GM18519 (cell line): ENCODE measurements around the gene FEN1.

Source experiments
- ATAC-seq: cut with Tn5 transposase; IDR thresholded peaks from one replicate; pipeline ENCODE4 v1.9.1; 2021; ENCODE audit warnings: mild to moderate bottlenecking, moderate library complexity; ENCODE audit not compliant: unreplicated experiment, low FRiP score

The FEN1 gene

DNA sequence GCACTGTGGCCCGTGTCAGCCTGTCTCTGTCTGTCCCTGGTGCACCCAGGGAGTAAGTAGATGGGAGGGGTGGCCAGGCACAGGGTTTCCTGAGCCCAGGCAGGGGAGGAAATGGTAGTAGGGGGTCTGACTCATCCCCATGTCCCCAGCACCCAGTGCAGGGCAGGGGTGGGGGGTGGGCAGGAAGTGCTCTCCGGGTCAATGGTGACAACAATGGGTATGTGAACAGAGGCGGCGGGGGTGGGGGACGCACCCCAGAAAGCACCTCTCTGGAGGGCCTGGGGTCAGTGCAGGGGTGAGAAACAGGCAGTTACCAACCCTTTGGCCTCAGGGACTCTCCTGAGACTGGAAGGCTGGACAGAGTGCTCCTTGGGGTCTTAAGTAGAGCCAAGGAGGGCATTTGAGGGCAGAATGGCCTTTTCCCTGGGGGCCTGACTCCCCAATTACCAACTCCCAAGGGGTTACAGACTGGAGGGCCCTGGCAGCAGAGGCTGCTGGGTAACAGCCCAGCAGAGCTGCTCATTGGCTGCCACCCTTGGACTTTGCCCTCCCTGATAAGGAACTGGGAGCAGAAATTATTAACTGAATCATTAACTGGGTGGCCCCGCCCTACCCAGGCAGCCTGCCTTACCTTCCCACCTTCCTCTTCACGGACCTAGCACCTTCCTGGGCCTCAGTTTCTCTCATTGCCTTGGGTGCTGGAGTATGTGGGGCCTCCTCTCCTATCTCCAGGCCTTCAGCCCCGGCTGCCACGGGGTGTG, 36.1 kb upstream of the FEN1 start:
- no peak for ATAC-seq

DNA sequence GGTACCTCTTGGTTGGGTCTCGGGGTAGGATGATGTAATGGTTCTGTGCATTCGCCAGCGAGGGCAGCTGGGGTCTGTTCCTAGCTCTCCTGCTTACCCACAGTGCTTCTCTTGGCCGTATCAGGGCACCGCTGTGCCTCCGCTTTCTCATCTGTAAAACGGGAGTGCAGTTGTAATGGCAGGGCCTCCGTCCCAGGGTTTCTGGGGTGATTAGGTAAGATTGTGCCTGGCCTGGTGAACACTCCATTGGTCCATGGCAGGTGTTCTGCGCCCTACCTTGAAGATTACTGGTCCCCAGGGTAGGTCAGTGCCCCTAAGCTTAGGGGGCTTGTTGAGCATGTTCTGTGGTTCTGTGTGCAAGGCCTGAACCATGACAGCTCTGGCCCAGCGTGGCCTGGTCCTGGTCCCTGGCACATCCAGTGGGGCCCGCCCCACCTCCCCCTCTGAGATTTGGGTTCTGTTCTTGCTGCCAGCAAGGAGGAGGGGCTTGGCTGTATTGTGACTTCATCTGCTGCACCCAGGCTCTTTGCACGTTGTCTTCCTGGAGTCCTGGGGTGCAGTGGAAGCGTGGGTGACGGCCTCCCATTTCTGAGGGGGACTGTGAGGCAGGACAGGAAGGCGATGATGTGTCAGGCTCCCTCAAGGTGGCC, 35.4 kb upstream of the FEN1 start:
- ATAC-seq: no peak

DNA sequence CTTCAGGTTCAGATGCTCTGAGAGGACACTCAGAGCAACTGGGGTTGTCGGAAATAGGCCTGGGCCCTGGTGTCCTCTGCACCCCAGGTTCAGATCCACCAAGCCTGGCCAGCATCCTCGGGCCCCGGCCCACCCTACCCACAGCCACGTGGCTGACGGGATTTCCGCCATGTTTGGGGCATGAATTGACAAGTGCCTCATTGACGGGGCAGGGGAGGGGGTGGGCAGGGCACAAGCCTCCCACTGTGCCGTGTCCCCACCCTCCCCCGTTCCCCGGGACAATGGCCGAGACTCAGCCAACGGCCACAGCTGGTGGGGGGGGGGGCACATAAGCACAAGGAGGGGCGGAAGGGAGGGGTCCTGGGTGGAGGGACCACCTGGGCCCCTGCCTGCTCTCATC, 31.8 kb upstream of the FEN1 start:
- no peak for ATAC-seq

DNA sequence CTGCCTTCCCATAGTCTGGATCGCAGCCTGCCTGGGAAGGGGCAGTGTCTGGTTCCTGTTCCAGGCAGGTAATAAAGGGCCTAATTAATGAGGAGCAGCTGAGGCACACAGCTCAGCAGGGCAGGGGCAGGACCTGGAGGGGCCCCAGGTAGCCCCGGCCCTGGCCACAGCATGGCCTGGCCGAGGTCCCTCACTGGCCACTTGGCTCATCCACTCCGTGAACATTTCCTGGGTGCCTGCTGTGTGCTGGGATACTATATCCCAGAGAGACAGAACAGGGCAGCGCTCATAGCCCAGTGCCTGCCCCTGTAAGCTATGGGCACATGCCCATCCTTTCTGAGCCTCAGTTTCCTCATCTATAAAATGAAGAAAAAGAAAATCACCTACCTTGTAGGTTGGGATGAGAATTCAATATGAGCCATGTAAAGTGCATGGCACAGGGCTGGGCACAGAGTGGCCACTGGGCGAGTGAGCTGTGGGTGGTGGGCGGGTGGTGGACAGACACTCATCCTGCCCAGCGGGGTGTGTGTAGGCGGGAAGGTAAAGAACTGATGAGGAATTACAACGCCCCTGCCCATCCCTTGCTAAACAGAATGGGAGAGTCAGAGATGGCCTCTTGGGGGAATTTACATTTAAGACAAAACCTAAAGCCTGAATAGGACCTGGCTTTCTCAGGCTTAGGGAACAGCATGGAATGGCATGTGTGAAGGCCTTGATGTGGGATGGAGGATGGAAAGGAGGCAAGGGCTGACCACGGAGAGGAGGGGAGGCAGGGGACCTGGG, 31.1 kb upstream of the FEN1 start:
- ATAC-seq: no peak

DNA sequence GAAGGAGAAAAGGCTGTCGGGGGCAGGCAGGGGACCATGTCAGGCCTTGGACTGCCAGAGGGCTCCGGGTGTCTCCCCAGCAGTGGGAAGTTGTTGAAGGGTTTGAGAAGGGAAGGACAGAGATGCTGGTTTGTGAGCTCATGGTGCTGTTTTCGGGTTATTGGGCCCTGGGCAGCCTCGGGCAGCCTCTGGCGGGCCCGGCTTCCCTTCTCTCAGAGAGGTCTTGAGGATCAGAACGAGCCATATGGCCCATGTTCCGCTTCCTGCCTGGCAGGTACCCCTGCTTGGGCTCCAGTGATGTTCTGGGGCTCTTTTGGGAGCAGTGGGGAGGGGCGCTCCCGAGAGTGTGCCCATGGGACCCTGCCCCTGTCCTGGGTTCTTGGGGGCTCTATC, 30.5 kb upstream of the FEN1 start:
- ATAC-seq: no peak

DNA sequence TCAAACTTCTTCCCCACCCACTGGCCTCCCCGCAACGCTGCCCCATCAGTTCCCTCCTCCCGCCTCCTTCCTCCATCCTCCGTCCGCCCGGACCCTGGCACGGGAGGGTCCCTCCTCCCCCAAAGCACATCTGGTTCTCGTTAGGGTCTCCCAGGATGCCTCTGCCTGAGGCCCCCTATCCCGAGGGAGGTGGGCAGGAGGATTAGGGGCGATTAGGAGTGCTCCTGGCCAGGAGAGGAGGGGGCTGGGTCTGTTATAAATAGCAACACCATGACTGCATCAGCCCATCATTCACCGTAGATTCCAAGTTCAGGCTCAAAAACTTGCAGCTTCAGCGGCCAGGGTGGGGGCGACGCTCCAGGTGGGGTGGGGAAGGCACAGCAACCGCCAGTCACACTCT, 29.9 kb upstream of the FEN1 start:
- no peak for ATAC-seq

DNA sequence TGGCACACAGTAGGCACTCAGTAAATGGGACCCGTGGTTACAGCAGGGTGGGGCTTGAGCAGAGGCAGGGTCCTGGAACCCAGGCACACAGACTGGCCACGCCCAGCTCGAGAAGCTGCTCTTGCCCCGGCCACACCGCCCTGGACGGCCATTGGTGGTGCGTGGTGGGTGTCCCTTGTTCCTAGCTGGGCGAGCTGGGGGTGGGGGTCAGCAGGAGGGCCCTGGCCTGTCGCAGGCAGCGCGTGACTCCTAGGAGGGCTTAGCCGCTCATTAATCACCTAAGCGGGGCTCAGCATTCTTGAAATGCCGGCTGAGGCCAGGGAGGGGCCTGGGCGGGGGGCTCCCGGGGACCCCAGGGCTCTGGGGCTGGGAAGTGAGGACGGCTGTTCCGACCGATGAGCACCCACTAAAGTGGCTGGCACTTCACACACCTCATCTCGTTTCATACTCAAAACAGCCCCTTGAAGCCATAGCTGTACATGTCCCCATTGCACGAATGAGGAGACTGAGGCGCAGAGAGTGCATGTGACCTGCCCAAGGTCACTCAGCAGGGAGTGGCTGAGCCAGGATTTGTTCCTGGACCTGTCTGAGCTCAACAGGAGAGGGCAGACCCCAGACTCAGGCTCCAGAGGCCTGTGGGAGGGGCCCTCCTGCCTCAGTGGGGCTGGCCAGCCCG, 28.6 kb upstream of the FEN1 start:
- ATAC-seq: no peak

DNA sequence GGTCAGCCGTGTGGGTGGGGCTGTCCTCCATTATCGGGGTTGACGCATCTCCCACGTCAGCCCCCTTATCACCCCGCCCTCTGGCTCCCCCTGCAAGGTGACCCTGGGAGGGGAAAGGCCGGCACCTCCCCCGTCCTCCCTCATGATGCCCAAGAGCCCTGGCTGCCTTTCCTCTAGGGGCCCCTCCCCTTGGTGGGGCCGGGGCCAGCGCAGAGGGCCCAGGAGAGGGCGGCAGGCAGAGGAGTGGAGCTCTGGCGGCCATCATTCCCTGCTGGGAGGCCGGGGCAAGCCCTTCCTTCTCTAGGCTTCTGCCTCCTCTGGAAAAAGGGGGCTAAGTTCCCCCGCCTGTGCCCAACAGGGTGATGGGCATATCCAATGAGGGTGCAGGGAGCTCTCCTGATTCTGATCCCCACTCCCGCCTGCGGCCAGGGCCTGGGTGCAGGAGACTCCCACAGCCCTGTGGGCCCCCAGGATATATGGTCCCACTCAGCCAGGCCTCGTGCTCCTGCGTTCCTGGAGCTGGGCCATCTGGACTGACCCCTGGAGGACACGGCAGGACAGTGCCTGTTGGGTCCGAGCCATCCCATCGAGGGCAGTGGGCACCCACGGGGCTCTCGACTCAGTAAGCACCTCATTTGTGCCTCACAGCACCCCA, 28.0 kb upstream of the FEN1 start:
- no peak for ATAC-seq

DNA sequence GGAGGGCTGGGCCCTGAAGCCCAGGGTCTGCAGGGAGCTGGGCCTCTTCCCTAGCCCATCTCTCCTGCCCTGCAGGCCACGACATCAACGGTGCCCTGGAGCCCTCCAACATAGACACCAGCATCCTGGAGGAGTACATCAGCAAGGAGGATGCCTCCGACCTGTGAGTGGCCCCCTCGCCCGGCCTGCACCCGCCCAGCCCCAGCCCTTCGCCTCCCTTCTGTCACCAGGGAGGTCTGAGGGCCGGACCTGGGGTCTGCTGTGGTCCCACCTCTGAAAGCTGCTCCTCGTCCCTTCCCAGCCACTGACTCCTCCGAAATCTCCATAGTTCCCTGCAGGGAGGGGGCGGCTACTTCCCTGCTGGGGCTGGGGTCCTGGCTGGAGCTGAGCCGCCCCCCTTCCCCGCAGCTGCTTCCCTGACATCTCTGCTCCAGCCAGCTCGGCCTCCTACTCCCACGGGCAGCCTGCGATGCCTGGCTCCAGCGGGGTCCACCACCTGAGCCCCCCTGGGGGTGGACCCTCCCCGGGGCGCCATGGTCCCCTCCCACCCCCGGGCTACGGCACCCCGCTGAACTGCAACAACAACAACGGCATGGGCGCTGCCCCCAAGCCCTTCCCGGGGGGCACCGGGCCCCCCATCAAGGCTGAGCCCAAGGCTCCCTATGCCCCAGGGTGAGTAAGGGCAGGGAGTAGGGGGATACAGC, 27.0 kb upstream of the FEN1 start:
- ATAC-seq: no peak

DNA sequence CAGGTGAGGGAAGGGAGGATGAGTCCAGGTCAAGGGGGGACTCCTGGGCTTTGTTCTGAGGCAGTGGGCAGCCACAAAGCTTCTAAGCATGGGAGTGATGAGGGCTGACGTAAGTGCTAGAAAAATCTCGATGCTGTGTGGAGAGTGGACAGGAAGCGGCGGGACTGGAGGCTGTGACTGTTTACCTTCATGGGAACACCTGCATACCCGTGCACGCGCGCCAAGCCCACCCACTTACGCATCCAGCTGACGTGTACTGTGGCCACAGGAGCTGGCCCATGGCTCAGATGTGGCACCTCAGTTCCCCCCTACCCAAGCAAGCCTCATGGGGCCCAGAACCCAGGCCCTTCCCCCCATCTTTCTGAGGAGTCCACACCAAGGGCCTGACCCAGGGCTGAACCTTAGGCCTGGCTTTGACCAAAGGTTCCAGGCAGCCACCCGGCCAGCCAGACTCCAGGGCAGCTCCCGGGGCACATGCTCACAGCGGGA, 26.3 kb upstream of the FEN1 start:
- no peak for ATAC-seq

DNA sequence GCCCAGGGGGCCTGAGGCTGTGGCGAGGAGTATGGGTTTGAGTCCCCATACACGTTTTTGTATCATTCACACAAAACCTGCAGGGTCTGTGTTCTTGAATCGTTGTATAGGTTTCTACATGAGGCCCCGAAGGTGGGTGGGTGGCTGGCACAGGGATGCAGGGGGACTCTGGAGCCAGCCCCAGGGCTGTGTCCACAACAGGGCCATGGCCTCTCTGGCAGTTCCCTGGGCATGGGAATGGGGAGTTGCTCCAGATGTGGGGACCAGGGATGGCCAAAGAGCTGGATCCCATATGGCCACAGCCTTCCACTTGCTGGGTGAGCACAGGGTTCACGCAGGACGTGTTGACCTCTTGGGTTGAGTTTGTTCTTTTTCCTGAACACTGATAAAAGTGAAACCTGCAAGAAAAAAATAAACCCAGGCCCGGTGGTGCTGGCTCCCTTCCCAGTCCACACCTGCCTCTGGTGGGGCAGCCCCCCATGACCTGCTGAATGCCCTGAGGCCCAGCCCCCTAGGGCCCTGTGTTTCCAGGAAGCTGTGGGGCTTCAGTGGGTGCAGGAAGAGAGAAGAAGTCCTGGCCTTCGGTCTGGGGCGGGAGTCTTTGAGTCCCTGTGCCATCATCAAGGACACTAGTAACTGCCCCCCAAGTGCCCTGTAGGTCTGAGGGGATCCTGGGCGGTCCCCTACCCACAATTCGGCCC, 24.2 kb upstream of the FEN1 start:
- no peak for ATAC-seq

DNA sequence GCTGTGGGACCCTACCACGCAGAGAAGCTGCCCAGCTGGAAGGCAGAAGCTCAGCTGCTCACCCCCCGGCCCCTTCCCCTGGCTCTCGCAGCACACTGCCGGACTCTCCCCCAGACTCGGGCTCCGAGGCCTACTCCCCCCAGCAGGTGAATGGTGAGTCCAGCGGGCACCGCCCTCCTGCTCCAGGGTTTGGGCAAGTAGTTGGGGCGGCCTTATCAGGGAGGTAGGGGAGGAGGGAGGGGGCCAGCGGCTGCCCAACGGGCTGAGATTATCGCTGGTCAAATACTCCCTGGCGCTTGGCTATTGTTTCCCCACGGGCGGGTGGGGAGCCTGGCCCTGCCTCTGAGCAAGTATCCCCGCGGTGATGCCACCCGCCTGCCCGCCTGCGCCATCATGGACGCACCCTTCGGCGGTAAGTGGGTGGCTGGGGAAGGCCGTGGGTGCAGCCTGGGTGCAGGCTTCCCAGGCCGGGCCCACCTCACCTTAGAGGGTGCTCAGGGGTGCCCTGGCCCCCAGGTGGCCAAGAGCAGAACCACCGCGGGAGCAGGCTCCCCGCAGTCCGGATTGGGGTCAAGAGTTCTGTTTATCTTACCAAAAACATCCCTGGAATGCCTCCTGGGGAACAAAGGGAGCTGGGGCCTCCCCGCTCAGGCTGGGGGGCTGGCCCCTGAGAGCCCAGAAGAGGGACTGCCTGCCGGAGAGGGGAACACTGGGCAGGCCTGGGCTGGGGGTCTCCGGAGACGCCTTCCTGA, 23.4 kb upstream of the FEN1 start:
- no peak for ATAC-seq

DNA sequence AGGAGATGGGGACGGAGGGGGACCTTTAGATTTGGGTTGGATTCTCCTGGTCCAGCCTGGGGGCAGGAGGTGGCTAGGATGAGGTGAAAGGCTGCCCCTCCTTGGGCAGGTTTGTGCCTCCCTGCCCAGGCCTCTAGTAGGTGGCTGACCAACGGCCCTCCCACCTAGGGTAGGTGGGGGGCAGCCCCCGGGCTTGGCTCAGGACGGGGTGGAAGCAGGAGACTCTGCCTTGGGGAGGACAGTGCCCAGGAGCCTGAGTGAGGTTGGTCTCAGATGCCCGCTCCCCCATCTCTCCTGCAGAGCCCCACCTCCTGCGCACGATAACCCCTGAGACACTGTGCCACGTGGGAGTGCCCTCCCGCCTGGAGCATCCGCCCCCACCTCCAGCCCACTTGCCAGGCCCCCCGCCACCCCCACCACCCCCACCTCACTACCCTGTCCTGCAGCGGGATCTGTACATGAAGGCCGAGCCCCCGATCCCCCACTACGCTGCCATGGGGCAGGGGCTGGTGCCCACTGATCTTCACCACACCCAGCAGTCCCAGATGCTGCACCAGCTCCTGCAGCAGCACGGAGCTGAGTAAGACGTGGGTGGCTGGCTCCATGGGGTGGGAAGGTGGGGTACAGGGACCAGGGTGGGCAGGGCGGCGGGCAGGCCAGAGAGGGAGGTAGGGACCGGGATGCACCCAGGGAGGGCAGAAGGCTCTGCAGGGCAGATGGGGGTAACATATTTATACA, 22.6 kb upstream of the FEN1 start:
- no peak for ATAC-seq

DNA sequence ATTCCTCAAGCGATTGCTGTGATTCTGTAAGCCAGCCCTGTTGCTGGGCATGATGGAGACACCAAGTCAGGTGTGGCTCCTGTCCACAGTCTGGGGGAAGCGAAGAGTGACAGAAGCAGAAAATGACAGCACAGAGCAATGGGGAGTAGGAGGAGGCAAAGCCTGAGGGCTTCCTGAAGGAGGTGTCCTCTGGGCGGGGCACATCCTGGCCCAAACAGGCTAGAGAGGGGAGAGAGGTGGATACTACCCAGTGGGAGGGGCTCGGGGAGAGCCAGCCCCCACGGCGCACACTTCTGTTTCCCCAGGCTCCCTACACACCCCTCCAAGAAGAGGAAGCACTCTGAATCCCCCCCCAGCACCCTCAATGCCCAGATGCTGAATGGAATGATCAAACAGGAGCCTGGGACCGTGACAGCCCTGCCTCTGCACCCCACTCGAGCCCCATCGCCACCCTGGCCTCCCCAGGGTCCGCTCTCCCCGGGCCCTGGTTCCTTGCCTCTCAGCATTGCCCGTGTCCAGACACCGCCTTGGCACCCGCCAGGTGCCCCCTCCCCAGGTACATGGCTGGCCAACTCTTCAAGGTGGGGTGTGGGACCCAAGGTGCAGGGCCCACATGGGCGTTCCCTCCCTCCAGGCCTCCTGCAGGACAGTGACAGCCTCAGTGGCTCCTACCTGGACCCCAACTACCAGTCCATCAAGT, 21.4 kb upstream of the FEN1 start:
- ATAC-seq: no peak

DNA sequence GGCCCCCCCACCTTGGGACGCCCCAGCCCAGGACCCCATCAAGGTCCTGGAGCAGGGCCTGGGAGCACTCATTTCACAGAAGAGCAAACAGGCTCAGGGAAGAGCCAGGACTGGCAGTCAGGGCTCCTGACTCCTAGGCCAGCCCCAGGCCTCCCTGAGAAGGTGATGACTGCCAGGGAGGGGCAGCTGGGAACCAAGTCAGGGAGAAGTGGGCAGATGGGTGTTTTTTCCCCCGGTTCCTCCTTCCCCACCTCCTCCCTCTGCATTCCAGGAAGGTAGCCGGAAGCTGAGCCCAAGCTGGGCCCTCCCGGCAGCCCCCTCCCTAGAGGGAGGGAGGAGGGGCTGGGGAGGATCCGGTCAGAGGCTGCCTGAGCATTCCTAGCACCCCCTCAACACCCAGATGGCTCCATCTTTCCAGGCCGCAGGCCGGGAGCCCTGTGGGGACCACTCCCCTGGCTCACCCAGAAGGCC, 20.7 kb upstream of the FEN1 start:
- no peak for ATAC-seq

DNA sequence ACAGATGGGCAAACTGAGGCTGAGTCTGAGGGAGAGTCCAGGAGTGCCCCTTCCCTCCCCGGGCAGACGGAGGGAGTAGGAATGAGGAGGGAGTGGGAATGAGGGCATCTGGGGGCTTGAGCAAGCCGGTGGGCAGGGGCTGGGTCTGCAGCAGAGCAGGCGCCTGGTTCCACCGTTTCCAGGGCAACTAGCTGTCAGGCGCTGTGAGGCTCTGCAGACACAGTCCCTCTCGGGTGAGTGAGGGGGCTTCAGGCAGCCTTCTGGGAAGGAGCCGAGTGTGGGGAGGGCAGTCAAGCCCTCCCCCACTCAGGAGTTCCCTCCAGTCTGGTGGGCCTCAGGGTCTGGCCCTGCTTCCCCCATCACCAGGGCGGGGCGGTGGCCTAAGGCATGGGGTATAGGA, 19.4 kb upstream of the FEN1 start:
- no peak for ATAC-seq

DNA sequence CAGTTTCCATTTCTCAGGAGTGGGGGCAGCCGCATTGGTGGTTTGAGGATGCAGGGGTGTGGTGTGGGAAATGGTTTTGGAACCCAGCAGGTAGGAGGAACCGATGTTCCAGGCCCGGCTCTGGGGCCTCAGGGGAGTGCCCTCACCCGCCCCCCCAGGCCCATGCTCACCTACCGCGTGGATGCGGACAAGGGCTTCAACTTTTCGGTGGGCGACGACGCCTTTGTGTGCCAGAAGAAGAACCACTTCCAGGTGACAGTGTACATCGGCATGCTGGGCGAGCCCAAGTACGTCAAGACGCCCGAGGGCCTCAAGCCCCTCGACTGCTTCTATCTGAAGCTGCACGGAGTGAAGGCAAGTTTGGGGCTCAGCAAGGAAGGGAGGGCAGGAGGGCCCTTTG, 18.9 kb upstream of the FEN1 start:
- no peak for ATAC-seq
